Prostate gland (tissue), 2 donors: Measurements from ENCODE around the gene LBH. TPM values are rescaled to one million over a fixed set of nuclear protein-coding genes. Genes with fewer than 3 reads are reported as not detected.

ENCODE experiments used
- DNase-seq: peaks from one replicate; pipeline ENCODE4 v3.0.0-alpha.2; 2019; ENCODE audit warnings: low spot score
- H3K27ac ChIP-seq, 2 donors: fragments of 200-600 bp; sonication (generic); 2 replicates each; pipeline ENCODE4 v1.5.1; 2017 to 2019
- H3K27me3 ChIP-seq: fragments of 200-600 bp; sonication (generic); replicated peaks from 2 replicates; pipeline ENCODE4 v1.5.1; 2019; ENCODE audit not compliant: insufficient read depth
- H3K36me3 ChIP-seq, 2 donors: fragments of 200-600 bp; sonication (generic); 1 replicate in 1 of 2; 2 replicates in 1 of 2; pipeline versions ENCODE4 v1.5.1 to v1.8.1; 2017 to 2019
- H3K4me1 ChIP-seq: fragments of 200-600 bp; sonication (generic); replicated peaks from 2 replicates; pipeline ENCODE4 v1.5.1; 2019
- H3K4me3 ChIP-seq, 2 donors: fragments of 200-600 bp; sonication (generic); 2 replicates each; pipeline ENCODE4 v1.5.1; 2017 to 2019
- H3K9me3 ChIP-seq: fragments of 200-600 bp; sonication (generic); 2 replicates; pipeline ENCODE4 v1.5.1; 2017
- POLR2A ChIP-seq: fragments of 450-650 bp; IDR thresholded peaks from one replicate; pipeline ENCODE4 v1.6.1; 2016; ENCODE audit warnings: antibody characterized with exemption, mild to moderate bottlenecking
- POLR2AphosphoS5 ChIP-seq: sonication (generic); formaldehyde crosslinking; IDR thresholded peaks from one replicate; pipeline ENCODE4 v1.6.1; 2017; ENCODE audit warnings: antibody characterized with exemption
- WGBS: methylation state at CpG from one replicate; pipeline ENCODE4 v1.1.5; 2018; 5-methylcytosine and 5-hydroxymethylcytosine counted together
- intact Hi-C: fragments of 100-400 bp; cut with DNase I; formaldehyde crosslinking; loops from one replicate; pipeline ENCODE4 v1.14.2; 2022
- total RNA-seq, 2 donors: library from RNA; depleted of rRNA; stranded (reverse); fragments of >200 nt; gene quantifications; one replicate each; pipeline ENCODE4 v1.1.0, GENCODE V29; 2016
- TF ChIP-seq, protein P1 (sequence below), 4 experiments: fragments of 200-600 bp in 2 of 4; fragments of 450-650 bp in 2 of 4; sonication (generic) in 2 of 4; IDR thresholded peaks; 1 replicate in 3 of 4; 2 replicates in 1 of 4; pipeline ENCODE4 v1.5.1; 2016 to 2019; ENCODE audit warnings: antibody characterized with exemption in 4 of 4, mild to moderate bottlenecking in 2 of 4, moderate library complexity in 2 of 4

Gene LBH
- total RNA-seq, 2 donors from 2014 or later, result 33.3 to 41.8 TPM

DNA sequence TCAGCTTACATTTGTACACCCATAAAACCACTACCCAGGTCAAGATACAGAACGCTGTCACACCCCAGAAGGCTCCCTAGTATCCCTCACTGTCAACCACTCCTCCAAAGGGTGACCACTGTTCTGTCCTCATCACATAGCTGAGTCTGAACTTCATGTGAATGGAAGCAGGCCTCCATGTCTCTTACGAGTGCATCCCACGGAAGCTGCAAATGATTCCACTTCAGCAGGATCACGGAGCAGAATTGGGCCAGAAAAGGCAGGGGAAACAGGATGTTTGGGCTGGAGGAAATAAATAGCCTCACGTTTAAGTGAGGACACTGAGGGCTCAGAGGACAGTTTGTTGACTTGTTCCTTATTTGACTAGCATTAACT, 38.4 kb downstream of the LBH start:
- intact Hi-C loops, result no loop called here

DNA sequence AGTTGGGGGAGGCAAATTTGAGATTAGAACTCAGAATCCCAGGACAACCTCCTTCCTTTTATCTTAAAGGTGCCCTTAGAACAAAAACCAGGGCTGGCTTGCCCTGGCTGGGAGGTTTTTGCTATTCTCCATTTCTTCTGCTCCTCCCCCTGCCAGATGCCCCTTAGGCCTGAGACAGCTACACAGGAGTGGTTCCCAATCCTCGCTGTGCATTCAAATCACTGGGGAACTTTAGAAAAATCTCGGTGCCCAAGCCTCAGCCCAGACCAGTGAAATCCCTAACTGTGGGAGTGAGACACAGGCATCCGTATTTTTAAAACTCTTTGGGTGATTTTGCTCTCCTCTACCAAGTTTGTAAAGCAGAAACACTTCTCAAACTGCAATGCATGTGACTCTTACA, 38.8 kb downstream of the LBH start:
- Histone ChIP-seq H3K27me3 (no peaks in the 10 kb centered on the region), H3K4me1 (no peaks in the 10 kb centered on the region), H3K36me3 (no peaks in the 10 kb centered on the region), H3K9me3 (no peaks in the 10 kb centered on the region), H3K27ac (no peak overlapping the region), H3K4me3 (no peak overlapping the region)
- 95% methylated on average over 3 of the region's 3 CpGs for WGBS
- intact Hi-C loops, result no loop called here
- DNase-seq, result no peak
- TF ChIP-seq, protein P1, sequence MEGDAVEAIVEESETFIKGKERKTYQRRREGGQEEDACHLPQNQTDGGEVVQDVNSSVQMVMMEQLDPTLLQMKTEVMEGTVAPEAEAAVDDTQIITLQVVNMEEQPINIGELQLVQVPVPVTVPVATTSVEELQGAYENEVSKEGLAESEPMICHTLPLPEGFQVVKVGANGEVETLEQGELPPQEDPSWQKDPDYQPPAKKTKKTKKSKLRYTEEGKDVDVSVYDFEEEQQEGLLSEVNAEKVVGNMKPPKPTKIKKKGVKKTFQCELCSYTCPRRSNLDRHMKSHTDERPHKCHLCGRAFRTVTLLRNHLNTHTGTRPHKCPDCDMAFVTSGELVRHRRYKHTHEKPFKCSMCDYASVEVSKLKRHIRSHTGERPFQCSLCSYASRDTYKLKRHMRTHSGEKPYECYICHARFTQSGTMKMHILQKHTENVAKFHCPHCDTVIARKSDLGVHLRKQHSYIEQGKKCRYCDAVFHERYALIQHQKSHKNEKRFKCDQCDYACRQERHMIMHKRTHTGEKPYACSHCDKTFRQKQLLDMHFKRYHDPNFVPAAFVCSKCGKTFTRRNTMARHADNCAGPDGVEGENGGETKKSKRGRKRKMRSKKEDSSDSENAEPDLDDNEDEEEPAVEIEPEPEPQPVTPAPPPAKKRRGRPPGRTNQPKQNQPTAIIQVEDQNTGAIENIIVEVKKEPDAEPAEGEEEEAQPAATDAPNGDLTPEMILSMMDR (IDR thresholded peaks at IDR 0.05), result no peak
- TF ChIP-seq POLR2A (no peak), POLR2AphosphoS5 (no peak)

More for the DNA sequence above, 38.4 kb downstream of the LBH start:
- H3K27me3 ChIP-seq, result no peaks in the 10 kb centered on the region
- H3K4me1 ChIP-seq, result no peaks in the 10 kb centered on the region
- no peaks in the 10 kb centered on the region for H3K36me3 ChIP-seq
- DNase-seq, result no peak
- no peak overlapping the region for H3K27ac ChIP-seq
- H3K4me3 ChIP-seq, result no peak overlapping the region
- 81% methylated on average over 5 of the region's 5 CpGs for WGBS
- TF ChIP-seq POLR2A (no peak), POLR2AphosphoS5 (no peak)
- TF ChIP-seq, protein P1 (IDR thresholded peaks at IDR 0.05), result no peak
- no peaks in the 10 kb centered on the region for H3K9me3 ChIP-seq

DNA sequence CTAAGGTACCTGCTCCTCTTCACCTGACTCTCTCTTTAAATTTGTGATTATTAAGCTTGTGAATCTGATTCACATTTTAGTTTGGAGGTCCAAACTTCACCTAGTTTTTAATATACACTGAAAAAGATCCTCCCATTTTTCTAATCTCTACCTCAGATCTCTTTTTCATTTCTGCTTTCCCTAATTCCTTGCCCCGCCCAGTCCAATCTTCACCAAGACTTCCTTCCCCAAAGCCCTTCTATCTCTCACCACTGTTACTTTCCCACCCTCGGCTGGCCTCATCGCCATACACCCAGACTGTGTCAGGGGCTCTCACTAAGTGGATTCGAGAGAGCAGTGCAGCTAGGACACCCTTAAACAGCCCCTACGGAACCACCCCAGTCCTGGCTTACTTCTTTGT, 40.0 kb downstream of the LBH start:
- Histone ChIP-seq H3K27me3 (no peaks in the 10 kb centered on the region), H3K4me1 (no peaks in the 10 kb centered on the region), H3K36me3 (no peaks in the 10 kb centered on the region), H3K9me3 (no peaks in the 10 kb centered on the region), H3K27ac (no peak overlapping the region), H3K4me3 (no peak overlapping the region)
- intact Hi-C loops, result no loop called here
- DNase-seq, result no peak
- TF ChIP-seq POLR2A, result no peak
- TF ChIP-seq, protein P1 (IDR thresholded peaks at IDR 0.05), result no peak
- TF ChIP-seq POLR2AphosphoS5, result no peak
- WGBS, result 91% methylated on average over 5 of the region's 5 CpGs

DNA sequence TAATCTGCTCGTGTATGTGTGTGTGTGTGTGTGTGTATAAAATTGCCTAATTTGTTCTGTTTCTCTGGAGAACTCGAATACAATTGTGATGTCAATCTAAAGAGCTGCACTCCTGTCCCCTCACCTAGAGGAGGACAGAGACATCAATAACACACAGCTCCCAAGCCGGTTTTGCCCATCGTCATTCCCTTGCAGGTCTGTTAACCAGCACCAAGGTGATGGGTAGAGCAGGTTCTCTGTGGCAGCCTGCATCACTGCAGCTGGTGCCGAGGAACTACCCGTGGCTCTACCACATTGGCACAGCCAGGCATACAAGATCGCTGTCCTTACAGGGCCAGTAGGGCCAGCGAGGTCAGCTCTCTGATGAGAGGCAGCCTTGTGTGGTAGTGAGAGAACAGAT, 41.0 kb downstream of the LBH start:
- no peaks in the 10 kb centered on the region for H3K4me1 ChIP-seq
- H3K9me3 ChIP-seq, result no peaks in the 10 kb centered on the region
- H3K27ac ChIP-seq, result no peak overlapping the region
- intact Hi-C loops, result no loop called here
- H3K27me3 ChIP-seq, result no peaks in the 10 kb centered on the region
- TF ChIP-seq POLR2A, result no peak
- TF ChIP-seq, protein P1 (IDR thresholded peaks at IDR 0.05), result no peak
- no peak for TF ChIP-seq POLR2AphosphoS5
- H3K4me3 ChIP-seq, result no peak overlapping the region
- no peak for DNase-seq
- 95% methylated on average over 8 of the region's 8 CpGs for WGBS
- H3K36me3 ChIP-seq, result no peaks in the 10 kb centered on the region

DNA sequence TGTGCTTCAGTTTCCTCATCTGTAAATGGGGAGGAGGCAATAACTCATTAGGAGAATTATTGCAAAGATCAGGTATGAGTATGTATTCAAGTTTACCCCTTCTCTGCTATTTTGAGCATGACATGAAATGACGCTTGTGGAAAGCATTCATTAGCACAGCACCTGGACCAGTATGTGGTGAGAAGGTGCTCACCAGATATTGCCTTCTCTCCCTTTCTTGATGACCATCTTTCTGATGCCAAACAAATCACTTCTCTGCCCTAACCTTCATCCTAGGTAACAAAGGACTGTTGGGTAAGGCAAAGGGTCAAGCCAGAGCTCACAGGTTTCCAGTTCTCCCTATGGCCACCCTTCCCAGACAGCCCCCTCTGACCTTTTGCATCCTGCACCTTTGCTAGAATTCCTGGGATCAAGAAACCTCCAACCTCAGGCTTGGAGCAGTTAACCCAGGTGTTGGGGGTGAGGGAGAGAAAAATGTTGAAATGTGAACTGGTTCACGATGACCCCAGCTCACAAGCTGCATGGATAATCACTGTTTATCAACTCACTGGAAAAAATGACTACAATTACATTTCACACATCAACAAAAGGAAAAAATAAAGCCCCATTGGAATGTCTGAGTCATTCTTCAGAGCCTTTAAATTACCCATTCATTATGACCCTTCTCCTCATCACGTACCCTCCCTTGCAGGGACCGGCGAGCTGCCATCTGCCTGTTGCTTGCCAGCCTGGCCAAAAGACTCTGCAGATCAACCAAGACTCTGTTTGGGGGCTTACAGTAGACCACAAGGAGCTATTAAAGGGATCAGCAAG, 41.6 kb downstream of the LBH start:
- Histone ChIP-seq H3K27ac (no peak overlapping the region), H3K9me3 (no peaks in the 10 kb centered on the region), H3K4me1 (no peaks in the 10 kb centered on the region), H3K36me3 (no peaks in the 10 kb centered on the region), H3K27me3 (no peaks in the 10 kb centered on the region), H3K4me3 (no peak overlapping the region)
- TF ChIP-seq POLR2A, result no peak
- TF ChIP-seq, protein P1 (IDR thresholded peaks at IDR 0.05), result no peak
- no peak for DNase-seq
- intact Hi-C loops, result no loop called here
- WGBS, result 65% methylated on average over 5 of the region's 5 CpGs
